K562 (cell line): ENCODE measurements around the gene RNU1-4. TPM values are rescaled to one million over a fixed set of nuclear protein-coding genes. Genes with fewer than 3 reads are reported as not detected.
"Not testable (repeated sequence)": the region's sequence is repeated elsewhere in the genome, so short reads cannot be mapped to it uniquely, and the experiment has no call there.

Experiments used
- ATAC-seq: fragments of 200-7000 bp; cut with Tn5 transposase; 3 replicates; pipeline ENCODE4 v1.9.1; 2020; ENCODE audit warnings: moderate library complexity
- BruUV-seq: library from RNA; stranded (reverse); fragments of 400-500 nt; replicated peaks from 2 replicates; lab custom pipeline; 2021; lab: Mats Ljungman, UMichigan
- CTCF ChIA-PET: fragments of 300-600 bp; formaldehyde crosslinking; extraction: SDS; loops from one replicate; lab custom pipeline; 2021; ENCODE audit warnings: low intra/inter-chr PET ratio; lab: Yijun Ruan, JAX
- POLR2A ChIA-PET: fragments of 300-600, 350-650 bp; sonication (Branson Sonifier 250); formaldehyde crosslinking; extraction: SDS; loops from one replicate; lab custom pipeline; 2021; ENCODE audit warnings: antibody characterized with exemption, inconsistent platforms; lab: Yijun Ruan, JAX
- DNase-seq, 4 experiments: peaks; one replicate each; pipeline versions ENCODE4 v3.0.0 to v3.0.0-alpha.2; 2011 to 2018; ENCODE audit warnings: low spot score in 3 of 4, mixed read lengths in 3 of 4; ENCODE audit errors: extremely low read depth in 1 of 4
- FAIRE-seq: peaks from 2 replicates; lab custom pipeline; 2011; peaks lifted over from hg19 to GRCh38; lab: Jason Lieb, UNC
- H2AFZ ChIP-seq: 2 replicates; pipeline ENCODE4 v1.6.0; 2011; ENCODE audit warnings: low read depth, low read length, control low read depth, inconsistent platforms
- H3K27ac ChIP-seq: fragments of 200-600 bp; 3 replicates; pipeline ENCODE4 v1.8.0; 2011; ENCODE audit warnings: low read depth, mild to moderate bottlenecking, control low read depth, inconsistent platforms, low read length, moderate library complexity, mixed read lengths; ENCODE audit errors: extremely low read depth
- H3K27me3 ChIP-seq, 2 experiments: fragments of 300-600 bp in 1 of 2; 2 replicates in 1 of 2; 3 replicates in 1 of 2; pipeline versions ENCODE4 v1.6.0 to v1.8.0; 2011; ENCODE audit warnings: inconsistent platforms in 2 of 2, low read length in 2 of 2, mild to moderate bottlenecking in 1 of 2, mixed read lengths in 1 of 2, moderate library complexity in 1 of 2; ENCODE audit not compliant: control insufficient read depth in 2 of 2, insufficient read depth in 2 of 2
- H3K36me3 ChIP-seq: fragments of 300-600 bp; 3 replicates; pipeline ENCODE4 v1.8.0; 2011; ENCODE audit warnings: mild to moderate bottlenecking, low read length, inconsistent platforms; ENCODE audit not compliant: control insufficient read depth, insufficient read depth
- H3K4me1 ChIP-seq, 2 experiments: fragments of 200-600 bp in 1 of 2; replicated peaks in 1 of 2; 2 replicates in 1 of 2; 3 replicates in 1 of 2; pipeline versions ENCODE4 v1.5.1 to v1.8.0; 2011; ENCODE audit warnings: inconsistent platforms in 2 of 2, low read length in 2 of 2, mild to moderate bottlenecking in 1 of 2, mixed read lengths in 1 of 2, moderate library complexity in 1 of 2; ENCODE audit not compliant: control insufficient read depth in 2 of 2, insufficient read depth in 2 of 2
- H3K4me2 ChIP-seq: 2 replicates; pipeline ENCODE4 v1.6.1; 2011; ENCODE audit warnings: low read length, control low read depth, inconsistent platforms, mixed read lengths; ENCODE audit not compliant: insufficient read depth
- H3K4me3 ChIP-seq: fragments of 200-600 bp; sonication (generic), shearing (Covaris generic); 2 replicates; pipeline ENCODE4 v1.5.1; 2016; ENCODE audit warnings: control low read depth, inconsistent platforms
- H3K79me2 ChIP-seq: fragments of 200-600 bp; 3 replicates; pipeline ENCODE4 v1.8.0; 2011; ENCODE audit warnings: low read length, inconsistent platforms; ENCODE audit not compliant: control insufficient read depth, insufficient read depth
- H3K9ac ChIP-seq, 2 experiments: 2 replicates each; pipeline versions ENCODE4 v1.6.0 to v1.6.1; 2011; ENCODE audit warnings: low read depth in 2 of 2, low read length in 2 of 2, control low read depth in 1 of 2, inconsistent platforms in 1 of 2, mild to moderate bottlenecking in 1 of 2, mixed read lengths in 1 of 2; ENCODE audit not compliant: insufficient read depth in 1 of 2
- H3K9me1 ChIP-seq: one replicate; pipeline ENCODE4 v1.6.0; 2011; ENCODE audit warnings: inconsistent platforms, mild to moderate bottlenecking, low read length, moderate library complexity; ENCODE audit not compliant: control insufficient read depth, insufficient read depth
- H3K9me3 ChIP-seq: replicated peaks from 2 replicates; pipeline ENCODE4 v1.5.1; 2011; ENCODE audit warnings: low read depth, low read length, inconsistent platforms; ENCODE audit not compliant: control insufficient read depth, insufficient read depth
- H4K20me1 ChIP-seq: replicated peaks from 2 replicates; pipeline ENCODE4 v1.6.1; 2011; ENCODE audit warnings: low read length, inconsistent platforms, mixed read lengths; ENCODE audit not compliant: control insufficient read depth, insufficient read depth
- WGBS: fragments of 100-300 bp; shearing (Covaris generic); methylation state at CpG from one replicate; pipeline ENCODE4 v1.1.6; 2016; ENCODE audit warnings: low coverage, mixed read lengths; ENCODE audit not compliant: insufficient coverage; ENCODE audit errors: missing lambda C conversion rate; 5-methylcytosine and 5-hydroxymethylcytosine counted together
- in situ Hi-C: fragments of 300-500 bp; cut with MboI; formaldehyde crosslinking; loops from 4 replicates; pipeline ENCODE4 v1.15.0; 2018; ENCODE audit warnings: inconsistent platforms, mixed read lengths
- intact Hi-C: fragments of 100-400 bp; cut with micrococcal nuclease; formaldehyde crosslinking; loops from 2 replicates; pipeline ENCODE4 v1.14.2; 2022
- polyA plus RNA-seq, 8 experiments: library from polyadenylated mRNA; depleted of rRNA in 4 of 8; stranded (reverse) in 5 of 8; unstranded in 3 of 8; fragments of >200 nt; fragmentation: Nextera tagmentation in 2 of 8; fragmentation: Illumina TruSeq in 1 of 8; extraction: Ambion mirVana in 2 of 8; extraction: Trizol in 1 of 8; gene quantifications; 2 replicates each; pipeline versions ENCODE4 v1.2.1 to v1.2.3, GENCODE V29; 2011 to 2014; ENCODE audit warnings: inconsistent platforms in 1 of 8, missing spikeins in 1 of 8
- total RNA-seq, 7 experiments: library from RNA; depleted of rRNA in 6 of 7; stranded (reverse); fragments of >200 nt in 6 of 7; fragmentation: Illumina TruSeq in 2 of 7; extraction: Trizol in 2 of 7; gene quantifications; 2 replicates each; pipeline versions ENCODE4 v1.2.1 to v1.2.3, GENCODE V29; 2011 to 2021; ENCODE audit warnings: low replicate concordance in 1 of 7

Gene RNU1-4
- total and polyA plus RNA-seq, 9 of the 15 experiments (the other 6 are each of a cell fraction or from before 2014, with no cell fraction given) = under 0.01 to 32,823 (median 2,538) TPM; not detected in 4

- CTCF ChIA-PET, FAIRE-seq, H2AFZ ChIP-seq, H3K4me2 ChIP-seq, DNase-seq, H3K9me1 ChIP-seq, H3K9ac ChIP-seq, ATAC-seq, H4K20me1 ChIP-seq, H3K27me3 ChIP-seq, H3K4me3 ChIP-seq, POLR2A ChIA-PET, H3K9me3 ChIP-seq, H3K27ac ChIP-seq, H3K36me3 ChIP-seq, intact Hi-C loops, H3K79me2 ChIP-seq, in situ Hi-C loops, BruUV-seq, H3K4me1 ChIP-seq: not testable (repeated sequence)
- 9% methylated on average over 3 of the region's 5 CpGs for WGBS
These were observed 17.7 kb downstream of the RNU1-4 start for GRCh38 chr1:16758060-16758459.

- POLR2A ChIA-PET, FAIRE-seq, H3K36me3 ChIP-seq, in situ Hi-C loops, intact Hi-C loops, H2AFZ ChIP-seq, H3K27me3 ChIP-seq, H3K27ac ChIP-seq, H3K4me2 ChIP-seq, H4K20me1 ChIP-seq, H3K4me3 ChIP-seq, H3K9ac ChIP-seq, H3K9me3 ChIP-seq, ATAC-seq, H3K79me2 ChIP-seq, BruUV-seq, H3K9me1 ChIP-seq, H3K4me1 ChIP-seq, DNase-seq, CTCF ChIA-PET: not testable (repeated sequence)
- WGBS = 76% methylated on average over 24 of the region's 40 CpGs
These were observed 18.8 kb downstream of the RNU1-4 start for GRCh38 chr1:16759041-16759493.

DNA sequence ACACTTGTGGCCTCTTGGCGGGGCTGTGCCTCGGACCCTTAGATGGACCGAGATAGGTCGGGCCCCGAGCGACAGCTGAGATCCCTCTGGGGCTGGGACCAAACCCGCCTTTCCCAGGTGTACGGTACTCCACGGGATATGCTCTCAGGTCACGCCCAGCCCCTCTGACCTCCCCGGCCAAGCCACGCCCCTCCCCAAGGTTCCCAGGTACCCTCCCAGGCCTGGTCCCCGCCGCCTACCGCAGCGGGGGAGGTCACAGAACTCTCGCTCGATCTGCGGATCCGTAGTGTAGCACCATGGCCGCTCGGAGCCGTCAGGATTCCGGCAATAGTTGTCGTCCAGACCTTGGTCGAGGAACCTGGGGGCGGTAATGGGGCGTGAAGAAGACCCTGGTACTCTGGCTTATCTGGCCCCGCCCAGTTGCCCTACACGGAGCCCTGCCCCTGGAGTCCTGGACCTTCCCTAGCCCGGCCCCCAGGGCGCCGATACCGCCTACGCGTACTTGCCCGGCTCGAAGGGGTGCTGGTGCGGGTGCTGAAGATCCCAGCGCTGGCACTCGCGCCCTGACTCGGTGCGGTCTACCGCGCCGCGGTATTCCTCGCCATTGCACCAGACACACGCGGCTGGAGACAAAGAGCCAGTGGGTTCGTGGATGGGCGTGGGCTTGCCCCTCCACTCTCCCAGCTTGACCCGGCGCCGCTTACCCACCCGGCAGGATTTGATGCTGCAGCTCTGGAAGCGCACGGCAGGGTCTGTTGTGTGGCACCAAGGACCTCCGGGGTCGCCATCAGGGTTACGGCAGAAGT lies 19.5 kb downstream of the RNU1-4 start:
- BruUV-seq, H2AFZ ChIP-seq, H3K27ac ChIP-seq, H4K20me1 ChIP-seq, H3K4me3 ChIP-seq, H3K79me2 ChIP-seq, FAIRE-seq, H3K36me3 ChIP-seq, H3K9me1 ChIP-seq, H3K27me3 ChIP-seq, in situ Hi-C loops, H3K9me3 ChIP-seq, H3K9ac ChIP-seq, CTCF ChIA-PET, DNase-seq, ATAC-seq, H3K4me2 ChIP-seq, H3K4me1 ChIP-seq, intact Hi-C loops, POLR2A ChIA-PET: not testable (repeated sequence)
- 33% methylated on average over 6 of the region's 62 CpGs for WGBS

DNA sequence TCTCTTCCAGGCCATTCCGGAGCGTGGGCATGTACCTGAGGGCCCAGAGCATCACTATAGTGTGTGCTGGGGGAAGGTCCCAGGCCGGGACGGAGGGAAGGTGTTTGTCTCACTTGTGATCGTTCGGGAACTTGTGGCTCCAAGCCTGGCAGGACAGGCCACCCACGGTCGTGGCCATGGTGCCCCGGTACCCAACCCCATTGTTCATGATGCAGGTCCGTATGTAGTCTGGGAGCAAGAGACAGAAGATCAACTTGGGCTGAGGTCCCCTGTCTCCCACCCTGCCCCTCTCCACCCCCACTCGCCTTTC lies 20.1 kb downstream of the RNU1-4 start:
- H4K20me1 ChIP-seq, H3K9ac ChIP-seq, FAIRE-seq, H3K27ac ChIP-seq, H3K27me3 ChIP-seq, CTCF ChIA-PET, intact Hi-C loops, BruUV-seq, H3K4me2 ChIP-seq, DNase-seq, H3K9me3 ChIP-seq, POLR2A ChIA-PET, H3K9me1 ChIP-seq, H3K4me1 ChIP-seq, ATAC-seq, H3K4me3 ChIP-seq, H3K79me2 ChIP-seq, H2AFZ ChIP-seq, in situ Hi-C loops, H3K36me3 ChIP-seq: not testable (repeated sequence)
- 20% methylated on average over 6 of the region's 11 CpGs for WGBS
